Endothelial cell of umbilical vein (primary cell): ENCODE results near the gene GNAQ. TPM values are rescaled to one million over a fixed set of nuclear protein-coding genes. Genes with fewer than 3 reads are reported as not detected.

ENCODE experiments used
- BruUV-seq: library from RNA; stranded (reverse); fragments of 400-500 nt; replicated peaks from 2 replicates; lab custom pipeline; 2021; lab: Mats Ljungman, UMichigan
- CTCF ChIA-PET: fragments of 300-600, 350-600 bp; sonication (Branson Sonifier 250); formaldehyde crosslinking; loops from one replicate; lab custom pipeline; 2021; ENCODE audit warnings: antibody characterized with exemption, inconsistent platforms; lab: Charles Lee
- POLR2A ChIA-PET: fragments of 300-600, 350-600 bp; sonication (Branson Sonifier 250); formaldehyde crosslinking; loops from one replicate; lab custom pipeline; 2021; ENCODE audit warnings: antibody characterized with exemption, inconsistent platforms; lab: Charles Lee
- DNase-seq: peaks from one replicate; pipeline ENCODE4 v3.0.0-alpha.2; 2011; ENCODE audit warnings: low read depth, low spot score
- FAIRE-seq: peaks from 2 replicates; lab custom pipeline; 2011; peaks lifted over from hg19 to GRCh38; lab: Jason Lieb, UNC
- H2AFZ ChIP-seq: 2 replicates; pipeline ENCODE4 v1.6.0; 2012; ENCODE audit warnings: low read depth, low read length, control low read depth, inconsistent platforms
- H3K27ac ChIP-seq: 2 replicates; pipeline ENCODE4 v1.5.1; 2011; ENCODE audit warnings: low read depth, mild to moderate bottlenecking, control low read depth, low read length, moderate library complexity; ENCODE audit not compliant: insufficient read depth
- H3K27me3 ChIP-seq, 2 experiments: 2 replicates each; pipeline versions ENCODE4 v1.6.0 to v1.6.1; 2011; ENCODE audit warnings: low read length in 2 of 2, mixed read lengths in 1 of 2; ENCODE audit not compliant: control insufficient read depth in 2 of 2, insufficient read depth in 2 of 2
- H3K36me3 ChIP-seq, 2 experiments: 2 replicates in 1 of 2; 3 replicates in 1 of 2; pipeline ENCODE4 v1.5.1; 2011; ENCODE audit warnings: low read length in 2 of 2, mild to moderate bottlenecking in 1 of 2, moderate library complexity in 1 of 2; ENCODE audit not compliant: control insufficient read depth in 2 of 2, insufficient read depth in 2 of 2; ENCODE audit errors: extremely low read depth in 1 of 2
- H3K4me1 ChIP-seq: 3 replicates; pipeline ENCODE4 v1.5.1; 2011; ENCODE audit warnings: mild to moderate bottlenecking, low read length; ENCODE audit not compliant: control insufficient read depth, insufficient read depth; ENCODE audit errors: extremely low read depth
- H3K4me2 ChIP-seq: 2 replicates; pipeline ENCODE4 v1.6.1; 2011; ENCODE audit warnings: low read length, control low read depth, mixed read lengths; ENCODE audit not compliant: insufficient read depth
- H3K4me3 ChIP-seq, 3 experiments: fragments of 200-600 bp in 1 of 3; sonication (generic), shearing (Covaris generic) in 1 of 3; replicated peaks in 1 of 3; 2 replicates each; pipeline ENCODE4 v1.5.1; 2011 to 2016; ENCODE audit warnings: control low read depth in 3 of 3, low read length in 3 of 3, mild to moderate bottlenecking in 2 of 3, inconsistent platforms in 1 of 3, low read depth in 1 of 3, moderate library complexity in 1 of 3; ENCODE audit not compliant: insufficient read depth in 1 of 3
- H3K79me2 ChIP-seq: 2 replicates; pipeline ENCODE4 v1.6.0; 2012; ENCODE audit warnings: low read length, inconsistent platforms; ENCODE audit not compliant: control insufficient read depth, insufficient read depth
- H3K9ac ChIP-seq: replicated peaks from 2 replicates; pipeline ENCODE3; 2011; ENCODE audit warnings: low read length, control low read depth; ENCODE audit not compliant: insufficient read depth; ENCODE audit errors: extremely low read depth
- H3K9me1 ChIP-seq: replicated peaks from 3 replicates; pipeline ENCODE4 v1.6.0; 2011; ENCODE audit warnings: mild to moderate bottlenecking, low read length; ENCODE audit not compliant: control insufficient read depth, insufficient read depth; ENCODE audit errors: extremely low read depth
- H3K9me3 ChIP-seq: replicated peaks from 2 replicates; pipeline ENCODE4 v1.5.1; 2012; ENCODE audit warnings: low read length, inconsistent platforms; ENCODE audit not compliant: control insufficient read depth, insufficient read depth
- H4K20me1 ChIP-seq: replicated peaks from 2 replicates; pipeline ENCODE3; 2011; ENCODE audit warnings: mild to moderate bottlenecking, low read length; ENCODE audit not compliant: control insufficient read depth, insufficient read depth; ENCODE audit errors: extremely low read depth
- CTCF ChIP-seq, 2 donors: IDR thresholded peaks; 1 replicate in 1 of 2; 2 replicates in 1 of 2; pipeline ENCODE4 v1.5.1; 2011; ENCODE audit warnings: low read length in 2 of 2, mild to moderate bottlenecking in 2 of 2, moderate library complexity in 2 of 2, control low read depth in 1 of 2, inconsistent platforms in 1 of 2, low read depth in 1 of 2; ENCODE audit not compliant: insufficient read depth in 1 of 2; ENCODE audit errors: extremely low read depth in 1 of 2
- EZH2 ChIP-seq: IDR thresholded peaks from 2 replicates; pipeline ENCODE4 v1.6.1; 2012; ENCODE audit warnings: borderline replicate concordance, low read depth, mild to moderate bottlenecking, moderate library complexity, low read length, inconsistent platforms; ENCODE audit not compliant: severe bottlenecking
- FOS ChIP-seq: IDR thresholded peaks from 2 replicates; pipeline ENCODE4 v1.6.1; 2011; ENCODE audit warnings: mild to moderate bottlenecking, low read length, moderate library complexity, borderline replicate concordance; ENCODE audit not compliant: insufficient read depth
- GATA2 ChIP-seq: IDR thresholded peaks from 2 replicates; pipeline ENCODE4 v1.7.0; 2011; ENCODE audit warnings: low read depth, mild to moderate bottlenecking, moderate library complexity, mixed read lengths, low read length; ENCODE audit not compliant: insufficient read length, insufficient read depth
- JUN ChIP-seq: IDR thresholded peaks from 2 replicates; pipeline ENCODE4 v1.6.1; 2011; ENCODE audit warnings: borderline replicate concordance, low read depth; ENCODE audit not compliant: insufficient read length, insufficient read depth
- MAX ChIP-seq: IDR thresholded peaks from 2 replicates; pipeline ENCODE4 v1.6.1; 2011; ENCODE audit not compliant: insufficient read depth, insufficient read length
- MYC ChIP-seq: IDR thresholded peaks from one replicate; pipeline ENCODE4 v1.6.1; 2011; ENCODE audit warnings: mild to moderate bottlenecking, low read depth, low read length
- POLR2A ChIP-seq: IDR thresholded peaks from 2 replicates; pipeline ENCODE4 v1.6.1; 2012; ENCODE audit warnings: low read depth, mild to moderate bottlenecking, control low read depth, low read length
- POLR2AphosphoS5 ChIP-seq: IDR thresholded peaks from 2 replicates; pipeline ENCODE4 v1.6.1; 2012; ENCODE audit warnings: low read depth, mild to moderate bottlenecking, control low read depth, low read length, moderate library complexity; ENCODE audit not compliant: insufficient read depth
- dilution Hi-C: fragments of 300-500 bp; cut with MboI; formaldehyde crosslinking; loops from one replicate; pipeline ENCODE4 v1.15.0; 2019; ENCODE audit warnings: low sequenced_read_pairs; ENCODE audit not compliant: extremely low pct_ligation_motif_present
- intact Hi-C: fragments of 100-400 bp; cut with micrococcal nuclease; formaldehyde crosslinking; loops from one replicate; pipeline ENCODE4 v1.10.0; 2022
- polyA plus RNA-seq, 4 experiments: library from polyadenylated mRNA; depleted of rRNA in 3 of 4; stranded (reverse) in 3 of 4; unstranded in 1 of 4; fragments of >200 nt; gene quantifications; 2 replicates each; pipeline versions ENCODE4 v1.2.1 to v1.2.3, GENCODE V29; 2011 to 2012; ENCODE audit warnings: missing spikeins in 1 of 4
- total RNA-seq: library from RNA; stranded (reverse); gene quantifications from 2 replicates; pipeline ENCODE4 v1.2.3, GENCODE V29; 2021

Gene GNAQ
- total and polyA plus RNA-seq, 2 donors (not counting 3 experiments of a cell fraction or from before 2014, with no cell fraction given) = 26.1 to 67.3 TPM

GRCh38 chr9:77679661-77680368 lies 351.8 kb downstream of the GNAQ start:
- dilution Hi-C loops (no loop called here), intact Hi-C loops (no loop called here)
- DNase-seq (no peak), FAIRE-seq (no peak)
- no peak overlapping the region for H2AFZ ChIP-seq
- TF ChIP-seq POLR2A = no peak
- no peak for TF ChIP-seq MYC
- TF ChIP-seq POLR2AphosphoS5 = no peak
- no peak for TF ChIP-seq GATA2
- no peak for TF ChIP-seq MAX
- no peak for TF ChIP-seq EZH2
- no peak for TF ChIP-seq JUN
- no peak for TF ChIP-seq CTCF (IDR thresholded peaks at IDR 0.05; ENCODE audit: extremely low read depth in 1 of 2, insufficient read depth in 1 of 2, low read depth in 1 of 2, low read length in 2 of 2)
- TF ChIP-seq FOS = no peak
- no peaks in the 10 kb centered on the region for H3K27me3 ChIP-seq
- H3K79me2 ChIP-seq = no peaks in the 10 kb centered on the region
- no peak overlapping the region for H3K4me3 ChIP-seq
- no peaks in the 10 kb centered on the region for H3K4me1 ChIP-seq
- POLR2A ChIA-PET = no interaction called here
- H3K27ac ChIP-seq = no peak overlapping the region
- CTCF ChIA-PET = no interaction called here
- no peaks in the 10 kb centered on the region for H3K9me1 ChIP-seq
- no peaks in the 10 kb centered on the region for H3K9me3 ChIP-seq
- no peaks in the 10 kb centered on the region for H4K20me1 ChIP-seq
- no TSS peak for BruUV-seq
- no peak overlapping the region for H3K4me2 ChIP-seq
- H3K9ac ChIP-seq = no peak overlapping the region
- no peaks in the 10 kb centered on the region for H3K36me3 ChIP-seq
